Fibroblast of the conjunctiva (primary cell): Measurements from ENCODE around the gene PTTG1IP.

Source experiments
- DNase-seq: peaks from one replicate; pipeline ENCODE4 v3.0.0-alpha.2; 2010; ENCODE audit warnings: low read depth

PTTG1IP gene

DNA sequence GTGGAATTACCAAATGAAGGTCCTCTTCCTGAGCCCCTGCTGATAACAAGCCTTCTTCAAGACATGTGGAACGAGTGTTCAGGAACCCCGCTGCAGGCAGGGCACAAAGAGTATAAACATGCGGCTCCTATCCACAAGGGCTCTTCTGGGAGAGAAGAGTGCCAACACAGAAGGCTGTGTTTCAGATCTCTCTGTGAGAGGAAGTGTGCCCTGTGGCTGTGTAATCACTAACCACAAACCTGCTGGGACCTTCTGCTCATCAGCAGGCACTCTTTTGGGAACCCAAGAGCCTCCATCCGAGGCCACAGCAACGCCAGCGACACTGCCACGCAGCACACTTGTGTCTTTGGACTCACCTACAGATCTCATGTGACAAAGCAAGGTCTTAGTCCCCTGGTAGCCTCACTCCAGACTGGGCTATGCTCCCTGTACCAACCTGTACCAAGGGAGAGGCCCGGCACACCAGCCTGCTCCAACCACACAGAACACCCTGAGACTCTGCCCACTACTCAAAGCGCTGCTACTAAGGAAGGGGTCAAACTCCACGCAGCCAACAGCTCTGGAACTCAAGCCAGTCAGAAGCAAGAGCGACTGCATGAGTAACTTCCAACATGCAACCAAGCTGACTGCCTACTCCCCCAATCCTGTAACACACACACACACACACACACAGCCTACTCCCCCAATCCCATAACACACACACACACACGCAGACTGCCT lies 7.8 kb downstream of the PTTG1IP start:
- DNase-seq: no peak

DNA sequence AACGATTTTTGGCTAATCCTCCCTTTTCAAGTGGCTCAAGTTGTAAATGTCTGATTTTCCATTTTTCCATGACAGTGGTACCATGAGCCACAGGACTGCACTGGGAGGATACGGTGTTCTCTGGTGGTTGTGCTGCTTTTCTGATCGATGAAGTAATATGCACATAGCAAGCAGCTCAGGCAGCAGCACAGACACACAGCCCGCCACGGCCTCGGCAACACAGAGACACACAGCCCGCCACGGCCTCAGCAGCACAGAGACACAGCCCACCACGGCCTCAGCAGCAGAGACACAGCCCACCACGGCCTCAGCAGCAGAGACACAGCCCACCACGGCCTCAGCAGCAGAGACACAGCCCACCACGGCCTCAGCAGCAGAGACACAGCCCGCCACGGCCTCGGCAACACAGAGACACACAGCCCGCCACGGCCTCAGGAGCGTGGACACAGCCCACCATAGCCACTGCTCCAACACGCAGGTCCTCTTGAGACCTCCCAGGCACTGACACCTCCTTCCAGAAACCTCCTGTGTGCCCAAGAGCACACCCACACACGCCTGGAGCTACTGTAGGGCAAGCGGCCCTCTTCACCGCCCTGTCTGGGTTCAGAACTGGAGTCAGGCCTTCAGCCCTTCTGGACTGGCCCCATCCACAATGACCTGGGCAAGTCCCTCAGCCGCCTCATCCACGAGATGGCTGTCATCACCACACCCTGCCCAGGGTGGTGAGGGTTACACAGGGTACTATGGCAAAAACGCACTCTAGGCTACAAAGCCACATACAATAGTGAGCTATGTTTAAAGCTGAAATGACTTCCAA lies 10.4 kb downstream of the PTTG1IP start:
- no peak for DNase-seq

DNA sequence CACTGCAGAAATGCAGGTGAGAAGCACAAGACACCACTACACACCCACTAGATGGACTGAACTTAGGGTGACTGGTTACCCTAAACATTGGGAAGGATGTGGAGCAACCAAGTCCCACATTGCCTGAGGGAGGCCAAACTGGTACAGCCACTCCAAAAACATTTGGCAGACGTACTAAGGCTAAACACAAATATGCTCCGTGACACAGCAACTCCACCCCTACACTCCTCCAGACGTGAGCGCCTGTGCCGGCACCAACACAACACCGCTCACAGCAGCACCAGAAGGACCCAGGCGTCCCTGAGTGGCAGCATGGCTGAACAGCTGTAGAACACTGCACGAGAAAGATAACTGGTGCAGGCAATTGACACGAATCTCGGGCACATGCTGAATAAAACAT lies 14.7 kb downstream of the PTTG1IP start:
- no peak for DNase-seq

DNA sequence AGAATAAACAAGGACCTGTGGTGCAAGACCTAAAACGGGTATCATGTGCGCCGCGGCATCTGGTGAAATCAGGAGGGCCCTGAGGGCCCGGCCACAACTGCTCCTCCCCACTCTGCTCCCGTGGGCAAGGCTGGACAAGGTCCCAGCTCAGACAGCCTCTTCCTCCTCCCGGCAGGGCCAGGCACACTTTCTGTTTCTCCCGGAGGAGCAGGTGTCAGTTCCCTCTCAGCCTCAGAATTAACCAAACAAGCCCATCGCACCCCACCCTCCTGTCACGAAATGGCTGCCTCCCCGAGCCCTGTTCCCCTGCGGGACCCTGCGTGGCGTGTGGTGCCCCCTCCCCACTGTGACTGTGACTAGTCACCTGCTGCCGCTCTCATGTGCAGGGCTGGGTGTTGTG lies 15.2 kb downstream of the PTTG1IP start:
- DNase-seq: no peak

DNA sequence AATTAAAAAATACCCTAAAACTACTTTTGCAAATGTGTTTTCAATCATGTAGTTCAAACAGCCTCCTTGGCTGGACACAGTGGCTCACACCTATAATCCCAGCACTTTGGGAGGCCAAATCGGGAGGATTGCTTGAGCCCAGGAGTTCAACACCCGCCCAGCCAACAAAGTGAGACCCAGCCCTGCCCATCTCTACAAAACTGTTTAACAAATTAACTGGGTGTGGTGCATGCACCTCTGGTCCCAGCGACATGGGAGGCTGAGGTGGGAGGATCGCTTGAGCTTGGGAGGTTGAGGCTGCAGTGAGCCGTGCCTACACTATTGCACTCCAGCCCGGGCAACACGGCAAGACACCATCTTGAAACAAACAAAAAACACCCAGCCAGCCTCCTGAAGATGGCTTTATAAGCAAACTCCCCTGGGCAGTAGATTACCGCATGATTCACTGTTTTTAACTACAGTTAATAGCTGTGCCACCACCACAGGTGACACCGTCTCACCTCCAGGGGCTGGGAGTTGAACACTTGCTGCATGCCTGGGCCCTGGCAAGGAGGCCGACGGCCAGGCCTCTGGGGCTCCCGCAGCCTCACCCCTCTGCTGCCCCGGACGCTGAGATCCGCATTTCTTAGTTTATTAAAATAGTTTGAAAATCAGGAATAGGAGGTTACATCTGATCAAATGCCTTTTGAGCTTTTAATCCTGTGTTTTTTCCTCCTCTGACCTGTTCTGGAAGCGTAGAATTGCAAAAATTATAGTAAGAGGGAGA lies 16.2 kb downstream of the PTTG1IP start:
- no peak for DNase-seq

DNA sequence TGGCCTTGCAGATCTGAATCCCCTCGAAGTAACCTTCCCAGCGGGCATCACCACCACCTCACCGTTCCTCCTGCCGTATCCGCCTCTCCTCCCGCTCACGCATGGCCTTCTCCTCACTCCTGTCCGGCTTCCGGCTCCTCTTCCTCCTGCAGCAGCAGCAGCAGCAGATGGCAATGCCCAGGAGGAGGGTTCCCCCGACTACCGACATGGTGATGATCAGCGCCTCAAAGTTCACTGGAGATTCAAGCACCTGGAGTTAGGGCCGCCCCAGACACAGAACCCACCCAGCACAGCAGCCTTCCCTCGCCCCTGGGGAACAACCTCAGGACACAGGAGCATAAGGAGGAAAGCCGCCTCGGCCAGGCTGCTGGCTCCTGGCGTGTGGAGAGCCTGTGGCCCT lies 17.4 kb downstream of the PTTG1IP start:
- no peak for DNase-seq

DNA sequence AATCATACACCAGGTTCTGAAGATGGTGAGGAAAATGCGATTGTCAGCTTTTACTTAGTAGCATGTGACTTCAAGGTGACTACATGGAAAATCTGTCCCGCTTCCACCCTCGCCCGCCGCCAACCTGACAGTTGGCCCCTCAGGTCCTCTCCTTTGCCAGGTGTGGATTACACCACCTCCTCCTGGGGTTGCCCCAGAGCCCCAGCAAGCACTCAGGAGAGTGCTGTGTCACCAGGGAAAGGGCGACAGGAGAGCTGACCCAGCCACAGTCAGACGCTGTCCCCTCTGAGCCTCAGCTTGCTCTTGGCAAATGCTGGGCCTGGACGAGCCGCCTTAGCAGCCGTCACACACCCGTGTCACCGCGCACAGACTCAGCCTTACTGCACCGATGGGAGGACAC lies 17.9 kb downstream of the PTTG1IP start:
- no peak for DNase-seq

DNA sequence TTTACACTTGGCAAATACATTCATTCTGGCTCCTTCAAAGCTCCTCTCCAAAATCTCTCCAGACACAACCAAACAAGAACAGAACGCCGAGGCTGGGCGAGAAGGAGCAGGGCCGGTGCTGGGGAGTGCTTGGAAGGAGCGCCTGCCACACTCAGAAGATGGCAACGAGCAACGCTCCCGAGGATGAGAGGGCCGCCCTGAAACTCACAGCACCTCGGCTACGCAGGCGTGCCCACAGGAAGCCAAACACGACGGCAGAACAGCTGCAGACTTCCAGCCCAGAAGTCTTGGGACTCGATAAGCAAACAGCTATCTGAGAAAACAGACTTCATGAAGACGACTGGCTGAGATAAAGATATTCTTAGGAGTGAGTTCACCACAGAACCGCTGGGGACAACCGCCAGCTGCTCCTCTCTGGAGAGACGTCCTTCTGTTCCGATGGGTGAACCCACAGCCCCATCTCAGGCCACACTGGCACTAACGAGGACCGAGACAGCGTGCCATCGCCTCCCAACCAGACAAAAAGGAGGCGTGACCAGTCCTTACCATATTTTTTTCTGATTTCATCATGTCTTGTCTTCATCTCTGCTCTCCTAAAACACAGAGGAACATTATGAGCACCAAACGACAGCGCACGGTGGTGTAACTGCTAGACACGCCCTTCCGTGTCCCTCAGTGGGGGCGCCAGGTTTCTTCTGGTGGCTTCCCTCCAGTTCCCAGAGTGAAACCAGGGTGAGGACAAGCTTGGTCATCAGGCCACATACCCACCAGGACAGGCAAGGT lies 18.6 kb downstream of the PTTG1IP start:
- no peak for DNase-seq

DNA sequence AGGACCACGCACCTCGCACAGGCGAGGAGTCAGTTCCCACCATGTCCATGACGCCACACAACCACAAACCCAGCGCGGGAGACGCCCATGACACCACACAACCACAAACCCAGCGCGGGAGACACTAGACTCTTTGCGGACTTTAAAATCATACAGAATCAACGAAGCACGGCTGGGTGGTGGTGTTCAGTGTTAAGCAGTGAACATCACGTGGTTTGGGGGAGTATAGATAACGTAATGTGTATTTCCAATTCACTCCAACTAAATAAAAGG lies 19.2 kb downstream of the PTTG1IP start:
- no peak for DNase-seq

DNA sequence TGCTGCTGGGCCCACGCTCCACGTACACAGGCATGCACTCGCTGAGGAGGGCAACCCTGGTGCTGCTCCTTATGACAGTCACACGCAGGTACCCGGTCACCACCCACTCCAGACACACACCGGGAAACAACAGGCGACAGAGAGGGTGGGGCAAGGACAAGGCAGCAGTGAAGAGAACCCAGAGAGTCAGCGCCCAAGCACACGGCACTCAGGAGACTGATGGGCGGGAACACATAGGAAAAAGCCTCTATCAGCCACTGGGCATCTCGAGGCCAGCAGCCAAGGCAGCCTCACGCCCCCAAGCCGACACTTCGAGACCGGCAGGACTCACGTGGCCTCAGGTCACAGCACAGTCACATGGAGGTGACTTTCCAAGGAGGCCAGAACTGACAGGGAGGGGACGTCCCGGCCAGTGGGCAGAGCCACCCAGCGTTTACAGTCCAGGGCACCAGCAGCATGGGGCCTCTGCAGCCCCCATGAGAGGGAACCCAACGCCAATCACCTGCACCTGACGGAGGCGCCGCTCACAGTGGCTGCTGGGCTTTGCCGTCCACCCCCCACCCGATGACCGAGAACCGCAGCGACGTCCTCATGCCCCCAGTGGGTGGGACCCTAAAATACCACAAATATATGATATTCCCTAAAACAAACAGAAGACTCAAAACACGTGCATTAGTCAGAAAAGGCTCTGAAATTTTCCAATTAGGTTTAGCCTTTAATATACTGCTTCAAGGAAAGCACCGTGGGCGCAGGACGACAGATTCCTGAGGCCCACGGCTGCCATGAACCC lies 19.7 kb downstream of the PTTG1IP start:
- DNase-seq: no peak

DNA sequence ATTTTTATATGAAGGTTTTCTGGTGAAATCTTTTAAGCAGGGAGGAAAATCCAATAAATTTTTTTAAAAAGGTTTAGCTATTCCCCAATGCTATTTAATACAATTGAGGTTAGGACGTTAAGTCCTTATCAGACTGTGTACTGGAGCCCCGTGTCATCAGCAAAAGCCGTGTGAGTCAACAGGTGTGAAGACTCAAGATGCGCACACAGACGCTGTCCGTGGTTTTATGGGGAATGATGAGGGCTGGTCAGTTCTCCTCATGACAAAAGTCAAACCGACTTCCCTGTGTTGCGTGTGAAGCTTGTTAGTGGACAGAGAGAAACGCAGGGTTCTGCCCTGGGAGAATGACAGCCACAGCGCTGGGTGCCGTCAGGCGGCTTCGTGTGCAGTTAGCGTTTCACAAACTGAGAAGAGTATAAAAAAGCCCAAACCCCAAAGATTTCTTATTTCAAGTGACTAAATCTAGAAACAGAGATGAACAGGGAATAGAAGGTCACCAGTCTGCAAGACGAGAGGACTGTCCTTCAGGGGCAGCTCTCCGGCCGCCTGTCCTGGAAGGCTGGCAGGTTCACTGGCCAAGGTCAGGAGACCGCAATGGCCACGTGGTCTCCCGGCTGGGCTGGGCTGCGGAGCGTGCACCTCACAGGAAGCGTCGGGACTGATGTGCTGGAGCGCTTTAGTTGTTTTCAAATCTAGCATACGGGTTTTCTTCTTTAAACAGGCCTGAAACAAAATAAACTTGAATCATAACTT lies 22.4 kb downstream of the PTTG1IP start:
- no peak for DNase-seq

DNA sequence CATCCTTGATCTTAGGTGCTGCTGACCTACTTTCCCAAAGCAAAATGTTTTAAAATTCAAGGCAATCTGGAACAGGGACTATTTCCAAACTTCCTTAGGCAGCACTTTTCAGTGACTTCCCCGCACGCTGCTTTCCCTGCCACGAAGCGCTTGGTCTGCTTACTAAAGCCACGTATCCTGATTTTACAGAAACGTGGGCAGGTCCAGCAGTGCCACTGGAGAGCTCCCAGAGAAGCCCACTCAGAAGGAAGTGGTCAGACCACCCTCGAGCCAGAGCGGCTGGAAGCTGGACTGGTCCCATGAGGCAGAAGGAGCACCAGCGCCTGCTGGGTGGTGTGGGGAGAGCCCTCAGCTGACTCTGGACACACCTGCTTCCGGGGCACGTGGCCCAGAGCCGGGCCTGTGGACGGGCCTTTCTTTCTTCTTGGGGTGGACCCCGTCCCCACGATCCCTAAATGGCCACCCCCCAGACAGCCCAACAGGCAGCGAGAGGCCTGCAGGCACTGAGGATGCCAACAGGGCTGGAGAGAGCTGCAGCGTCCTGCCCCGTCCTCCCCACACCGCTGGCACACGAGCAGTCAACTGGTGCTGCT lies 23.2 kb downstream of the PTTG1IP start:
- DNase-seq: no peak

DNA sequence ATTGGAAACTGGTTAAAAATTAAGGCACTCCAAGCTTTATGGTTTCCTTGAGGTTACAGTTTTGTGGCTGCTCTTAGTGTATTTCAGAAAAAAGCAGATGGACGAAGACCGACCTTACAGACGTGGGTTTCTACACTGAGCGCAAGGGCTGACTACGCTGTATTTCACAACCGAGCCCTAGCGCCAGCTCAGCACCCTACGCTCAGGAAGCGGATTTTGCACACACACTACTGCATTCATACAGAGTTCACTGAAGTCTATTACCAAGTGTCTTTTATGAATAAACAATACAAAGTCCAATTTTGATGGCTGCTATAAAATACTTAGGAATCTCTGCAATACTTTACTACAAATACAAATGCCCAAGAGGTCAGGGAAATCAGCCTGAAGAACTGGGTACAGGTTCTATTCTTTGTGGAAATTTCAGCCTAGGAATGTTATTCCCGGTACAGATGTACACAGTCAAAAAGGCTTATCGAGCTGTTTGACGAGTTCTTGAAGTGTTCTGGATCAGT lies 23.8 kb downstream of the PTTG1IP start:
- no peak for DNase-seq

DNA sequence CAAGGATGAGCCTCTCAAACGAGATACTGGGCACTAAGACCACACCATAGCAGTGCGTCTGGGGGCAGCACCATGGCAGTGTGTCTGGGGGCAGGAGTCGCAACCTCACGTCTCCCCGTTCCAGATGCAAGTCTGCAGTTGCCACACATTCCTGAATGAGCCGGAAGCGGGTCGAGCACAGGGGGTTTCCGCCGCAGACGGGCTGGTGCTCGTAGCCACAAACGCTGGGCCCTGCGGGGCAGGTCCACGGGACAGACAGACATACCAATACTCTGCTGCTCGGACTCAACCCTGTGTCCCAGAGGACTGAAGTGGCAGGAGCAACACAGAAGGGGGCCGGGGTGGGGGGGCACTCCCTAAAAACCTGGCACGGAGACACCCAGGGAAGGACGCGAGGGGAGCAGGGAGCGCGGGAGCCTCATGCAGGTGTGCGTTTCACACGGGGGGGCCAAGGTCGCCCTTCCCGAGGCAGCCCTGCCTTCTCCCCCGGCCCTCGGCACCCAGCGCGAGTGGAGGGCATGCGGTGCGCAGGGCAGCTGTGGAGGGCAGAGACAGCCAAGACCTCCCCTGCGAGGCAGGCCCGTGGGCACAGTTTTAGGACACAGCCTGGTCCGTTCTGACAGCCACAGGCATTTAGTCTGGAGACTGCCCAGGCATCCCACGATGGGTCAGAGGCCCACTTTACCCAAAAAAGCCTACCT lies 24.5 kb downstream of the PTTG1IP start:
- no peak for DNase-seq

DNA sequence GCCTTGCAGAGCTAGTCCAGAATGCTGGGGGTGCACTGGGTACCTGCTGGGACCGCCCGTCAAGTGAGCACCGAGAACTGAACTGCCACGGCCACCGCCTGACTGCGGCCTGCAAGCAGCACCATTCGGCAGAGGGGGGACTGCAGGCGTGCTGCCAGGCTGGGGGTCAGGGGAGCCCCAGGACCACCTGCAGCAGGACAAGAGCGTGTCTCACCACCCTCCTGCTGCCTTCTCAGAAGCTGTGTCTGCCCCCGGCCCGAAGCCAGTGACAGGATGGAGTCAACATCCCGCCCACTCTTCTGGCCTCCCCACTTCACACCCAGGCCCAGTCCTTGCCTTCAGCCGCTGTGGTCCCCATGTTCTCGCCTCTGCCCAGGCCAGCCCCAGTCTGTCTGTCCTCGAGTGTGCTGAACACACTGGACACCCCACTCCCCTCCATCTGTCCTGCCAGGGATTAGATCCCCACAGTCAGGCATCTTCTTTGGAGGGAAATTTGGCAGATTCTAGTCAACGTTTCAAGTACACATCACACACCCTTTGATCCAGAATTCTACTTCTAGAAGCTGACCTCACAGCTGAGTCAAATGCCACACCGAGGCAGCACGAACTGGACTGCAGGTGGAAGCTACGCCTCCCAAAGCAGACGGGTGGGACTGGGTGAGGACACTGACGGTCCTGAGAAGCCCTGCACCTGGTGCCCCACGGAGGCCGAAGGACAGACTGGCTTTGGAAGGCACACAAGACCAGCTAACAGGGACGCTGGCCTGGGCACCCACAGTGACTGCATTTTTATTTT lies 26.0 kb downstream of the PTTG1IP start:
- DNase-seq: no peak

DNA sequence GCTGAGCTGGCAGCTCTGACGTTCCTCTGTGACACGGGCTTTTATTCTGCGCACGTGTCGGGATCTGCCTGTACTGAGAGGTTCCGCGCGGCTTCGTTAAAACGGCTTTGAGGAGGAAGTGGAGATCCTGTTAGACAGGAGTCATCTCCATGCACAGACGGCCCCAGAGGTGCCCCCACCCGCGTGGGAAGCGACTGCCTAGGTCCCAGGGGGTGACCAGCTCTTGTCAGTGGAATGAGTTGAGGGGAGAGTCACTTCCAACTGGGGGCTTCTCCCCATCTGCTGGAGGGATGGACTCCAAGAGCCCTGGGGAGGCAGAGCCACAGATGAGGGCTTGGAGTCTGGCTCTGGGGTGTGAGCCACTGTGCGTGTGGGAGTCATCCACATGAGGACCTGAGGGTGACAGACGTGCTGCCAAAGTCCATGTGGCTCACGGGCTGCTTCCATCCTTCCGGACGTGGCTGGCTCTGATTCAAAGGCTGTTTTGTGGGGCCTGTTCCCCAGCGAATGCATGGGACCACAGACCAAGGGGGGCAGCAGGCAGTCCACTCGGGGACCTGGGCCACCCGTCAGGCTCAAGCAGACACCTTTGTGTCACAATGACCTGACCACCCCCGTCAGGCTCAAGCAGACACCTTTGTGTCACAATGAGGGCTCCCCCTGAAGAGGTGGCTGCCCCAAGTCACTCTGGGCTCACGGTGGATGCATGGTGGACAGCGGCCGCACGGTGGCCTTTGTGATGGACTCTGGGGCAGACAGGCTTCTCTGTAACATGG lies 26.8 kb downstream of the PTTG1IP start:
- no peak for DNase-seq

DNA sequence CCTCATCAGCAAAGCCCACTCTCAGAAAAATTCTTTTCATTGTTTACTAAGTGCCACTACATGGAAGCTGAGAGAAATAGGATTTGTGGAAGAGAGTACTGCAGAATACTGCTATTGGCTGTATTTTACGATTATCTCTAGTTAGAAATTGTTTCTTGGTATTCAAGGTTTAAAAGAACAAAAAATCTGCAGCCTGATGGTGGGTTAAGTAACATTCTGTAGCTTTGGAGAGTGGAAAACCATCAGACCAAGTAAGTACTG lies 27.3 kb downstream of the PTTG1IP start:
- DNase-seq: no peak
